ENCODE data around the gene ZNF786. TPM values are rescaled to one million over a fixed set of nuclear protein-coding genes. Genes with fewer than 3 reads are reported as not detected.
"Not testable (repeated sequence)": the region's sequence is repeated elsewhere in the genome, so short reads cannot be mapped to it uniquely, and the experiment has no call there.

Gene ZNF786
- polyA plus RNA-seq (ENCODE audit: insufficient read length in 4 of 4) = 10 to 100 TPM in 2 of 4 donors, 1 to 10 TPM in 2; 8.4 to 10.5 (median 9.6) TPM

- DNase-seq (ENCODE audit: low read depth in 4 of 4, low spot score in 3 of 4) = peak; percentile 90 to 92 (median 91)
Measured at GRCh38 chr7:149090397-149091195, at the start of gene ZNF786. ZNF786 (minus strand) TSS chr7:149090718; CDS start chr7:149090640, 78 bp downstream.

GRCh38 chr7:149136118-149136517, 45.6 kb upstream of the ZNF786 start:
- no peak for DNase-seq (ENCODE audit: low read depth in 4 of 4, low spot score in 3 of 4)

GRCh38 chr7:149133028-149133710, 42.7 kb upstream of the ZNF786 start:
- no peak for DNase-seq (ENCODE audit: low read depth in 4 of 4, low spot score in 3 of 4)

- no peak for DNase-seq (ENCODE audit: low read depth in 4 of 4, low spot score in 3 of 4)
Measured at GRCh38 chr7:149130572-149131198, 40.2 kb upstream of the ZNF786 start.

- no peak for DNase-seq (ENCODE audit: low read depth in 4 of 4, low spot score in 3 of 4)
Measured at GRCh38 chr7:149126662-149127266, 36.2 kb upstream of the ZNF786 start.

GRCh38 chr7:149125863-149126661, 35.5 kb upstream of the ZNF786 start, which contains the start of gene ZNF425:
ZNF425 (minus strand) TSS chr7:149126324; CDS start chr7:149126213, 111 bp downstream.
- peak; percentile 90 to 92 (median 91) for DNase-seq (ENCODE audit: low read depth in 4 of 4, low spot score in 3 of 4)

GRCh38 chr7:149125189-149125862, 34.8 kb upstream of the ZNF786 start:
- DNase-seq (ENCODE audit: low read depth in 4 of 4, low spot score in 3 of 4) = no peak

- DNase-seq (ENCODE audit: low read depth in 4 of 4, low spot score in 3 of 4) = no peak
Measured at GRCh38 chr7:149109969-149110368, 19.5 kb upstream of the ZNF786 start.

- DNase-seq (ENCODE audit: low read depth in 4 of 4, low spot score in 3 of 4) = no peak
Measured at GRCh38 chr7:149104749-149105148, 14.2 kb upstream of the ZNF786 start.

GRCh38 chr7:149104214-149104613, 13.7 kb upstream of the ZNF786 start:
- no peak for DNase-seq (ENCODE audit: low read depth in 4 of 4, low spot score in 3 of 4)

GRCh38 chr7:149103424-149103823, 12.9 kb upstream of the ZNF786 start:
- no peak for DNase-seq (ENCODE audit: low read depth in 4 of 4, low spot score in 3 of 4)

GRCh38 chr7:149102666-149103065, 12.1 kb upstream of the ZNF786 start:
- DNase-seq (ENCODE audit: low read depth in 4 of 4, low spot score in 3 of 4) = no peak

- no peak for DNase-seq (ENCODE audit: low read depth in 4 of 4, low spot score in 3 of 4)
Measured at GRCh38 chr7:149100821-149101220, 10.3 kb upstream of the ZNF786 start.

- DNase-seq (ENCODE audit: low read depth in 4 of 4, low spot score in 3 of 4) = no peak
Measured at GRCh38 chr7:149099058-149099457, 8.5 kb upstream of the ZNF786 start.

- DNase-seq (ENCODE audit: low read depth in 4 of 4, low spot score in 3 of 4) = no peak
Measured at GRCh38 chr7:149097088-149097487, 6.6 kb upstream of the ZNF786 start.

- DNase-seq (ENCODE audit: low read depth in 4 of 4, low spot score in 3 of 4) = no peak
Measured at GRCh38 chr7:149093228-149093627, 2.7 kb upstream of the ZNF786 start.

GRCh38 chr7:149092244-149092643, 1.7 kb upstream of the ZNF786 start:
- DNase-seq (ENCODE audit: low read depth in 4 of 4, low spot score in 3 of 4) = not testable (repeated sequence)

- DNase-seq (ENCODE audit: low read depth in 4 of 4, low spot score in 3 of 4) = no peak
Measured at GRCh38 chr7:149087376-149087775, 3.1 kb downstream of the ZNF786 start.

- DNase-seq (ENCODE audit: low read depth in 4 of 4, low spot score in 3 of 4) = no peak
Measured at GRCh38 chr7:149085866-149086265, 4.7 kb downstream of the ZNF786 start.

Measured in right renal pelvis (tissue), 4 donors.